HEK293T (cell line): ENCODE measurements around the gene MBOAT2.

Experiments
- BHLHE40 ChIP-seq: fragments of 450-650 bp; IDR thresholded peaks from 2 replicates; pipeline ENCODE4 v1.6.1; 2016; ENCODE audit warnings: mild to moderate bottlenecking, moderate library complexity, borderline replicate concordance
- CTBP1 ChIP-seq: fragments of 450-650 bp; IDR thresholded peaks from 2 replicates; pipeline ENCODE4 v1.6.1; 2016; ENCODE audit warnings: borderline replicate concordance
- ELF4 ChIP-seq: fragments of 450-650 bp; IDR thresholded peaks from 2 replicates; pipeline ENCODE4 v1.6.1; 2017; ENCODE audit warnings: antibody characterized with exemption
- FOXA1 ChIP-seq: fragments of 450-650 bp; IDR thresholded peaks from 2 replicates; pipeline ENCODE4 v1.6.1; 2016; ENCODE audit warnings: mild to moderate bottlenecking
- FOXM1 ChIP-seq: fragments of 450-650 bp; IDR thresholded peaks from 2 replicates; pipeline ENCODE4 v1.6.1; 2017; ENCODE audit warnings: mild to moderate bottlenecking, borderline replicate concordance
- HDGF ChIP-seq: fragments of 450-650 bp; IDR thresholded peaks from 2 replicates; pipeline ENCODE4 v1.6.1; 2017; ENCODE audit warnings: antibody characterized with exemption, borderline replicate concordance
- L3MBTL2 ChIP-seq: fragments of 450-650 bp; conservative IDR thresholded peaks from 2 replicates; pipeline ENCODE4 v1.6.1; 2016; ENCODE audit warnings: mild to moderate bottlenecking
- NFRKB ChIP-seq: fragments of 450-650 bp; IDR thresholded peaks from 2 replicates; pipeline ENCODE4 v1.6.1; 2016; ENCODE audit warnings: mild to moderate bottlenecking, moderate library complexity
- SP1 ChIP-seq: fragments of 450-650 bp; IDR thresholded peaks from 2 replicates; pipeline ENCODE4 v1.6.1; 2017
- SUZ12 ChIP-seq: fragments of 450-650 bp; IDR thresholded peaks from 2 replicates; pipeline ENCODE4 v1.6.1; 2016; ENCODE audit warnings: mild to moderate bottlenecking
- TARDBP ChIP-seq: fragments of 450-650 bp; IDR thresholded peaks from 2 replicates; pipeline ENCODE4 v1.6.1; 2016
- ZNF384 ChIP-seq: fragments of 450-650 bp; IDR thresholded peaks from 2 replicates; pipeline ENCODE4 v1.6.1; 2016
- TF ChIP-seq, protein P1 (sequence below): fragments of 450-650 bp; IDR thresholded peaks from 2 replicates; pipeline ENCODE4 v1.6.1; 2016

DNA sequence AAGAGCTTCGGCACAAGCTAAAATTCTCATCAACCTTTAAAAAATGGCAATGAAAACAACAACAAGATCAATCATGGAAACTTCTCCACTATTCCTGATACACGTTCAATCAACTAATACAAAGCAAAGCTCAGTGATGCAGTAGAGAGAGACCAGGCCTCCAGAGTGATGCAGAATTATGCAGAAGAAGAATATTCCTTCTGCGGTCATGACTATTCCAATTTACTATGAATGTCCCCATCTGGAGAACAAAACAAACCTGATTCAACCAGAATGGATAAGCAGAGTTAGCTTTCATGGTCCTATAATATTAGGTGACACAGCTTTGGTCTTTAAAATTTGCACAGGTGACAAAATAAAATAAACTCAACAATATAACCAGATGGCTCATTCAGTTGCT is 12.5 kb upstream of the MBOAT2 start:
- TF ChIP-seq, protein P1, sequence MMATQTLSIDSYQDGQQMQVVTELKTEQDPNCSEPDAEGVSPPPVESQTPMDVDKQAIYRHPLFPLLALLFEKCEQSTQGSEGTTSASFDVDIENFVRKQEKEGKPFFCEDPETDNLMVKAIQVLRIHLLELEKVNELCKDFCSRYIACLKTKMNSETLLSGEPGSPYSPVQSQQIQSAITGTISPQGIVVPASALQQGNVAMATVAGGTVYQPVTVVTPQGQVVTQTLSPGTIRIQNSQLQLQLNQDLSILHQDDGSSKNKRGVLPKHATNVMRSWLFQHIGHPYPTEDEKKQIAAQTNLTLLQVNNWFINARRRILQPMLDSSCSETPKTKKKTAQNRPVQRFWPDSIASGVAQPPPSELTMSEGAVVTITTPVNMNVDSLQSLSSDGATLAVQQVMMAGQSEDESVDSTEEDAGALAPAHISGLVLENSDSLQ = no peak
- no peak for TF ChIP-seq SP1
- no peak for TF ChIP-seq BHLHE40
- no peak for TF ChIP-seq FOXA1
- no peak for TF ChIP-seq ELF4
- no peak for TF ChIP-seq CTBP1
- no peak for TF ChIP-seq SUZ12
- no peak for TF ChIP-seq NFRKB
- TF ChIP-seq L3MBTL2 = no peak
- TF ChIP-seq ZNF384 = no peak
- no peak for TF ChIP-seq TARDBP
- TF ChIP-seq HDGF = no peak
- TF ChIP-seq FOXM1 = no peak
